Smooth muscle cell (in vitro differentiated cells): ENCODE data around the gene LRRC28. TPM values are rescaled to one million over a fixed set of nuclear protein-coding genes. Genes with fewer than 3 reads are reported as not detected.

Experiments used
- DNase-seq: peaks from one replicate; lab custom pipeline; 2025; ENCODE audit not compliant: unreplicated experiment; lab: John Stamatoyannopoulos, UW
- H2AFZ ChIP-seq: fragments of 200-600 bp; sonication (generic); 2 replicates; pipeline ENCODE4 v1.6.0; 2016; ENCODE audit warnings: antibody characterized with exemption, low read depth, mild to moderate bottlenecking
- H3F3A ChIP-seq: fragments of 200-600 bp; sonication (generic); 2 replicates; pipeline ENCODE4 v1.6.0; 2017; ENCODE audit warnings: antibody characterized with exemption, low read depth
- H3K27ac ChIP-seq: fragments of 200-600 bp; sonication (generic); 2 replicates; pipeline ENCODE4 v1.5.1; 2016; ENCODE audit warnings: low read depth, mild to moderate bottlenecking
- H3K27me3 ChIP-seq: fragments of 200-600 bp; sonication (generic); 2 replicates; pipeline ENCODE4 v1.6.1; 2016; ENCODE audit warnings: low read depth, mild to moderate bottlenecking
- H3K36me3 ChIP-seq: fragments of 200-600 bp; sonication (generic); 2 replicates; pipeline ENCODE4 v1.5.1; 2016; ENCODE audit warnings: low read depth
- H3K4me1 ChIP-seq: fragments of 200-600 bp; sonication (generic); 2 replicates; pipeline ENCODE4 v1.5.1; 2016; ENCODE audit warnings: low read depth
- H3K4me2 ChIP-seq: fragments of 200-600 bp; sonication (generic); 2 replicates; pipeline ENCODE4 v1.6.0; 2016; ENCODE audit warnings: mild to moderate bottlenecking
- H3K4me3 ChIP-seq: fragments of 200-600 bp; sonication (generic); 2 replicates; pipeline ENCODE4 v1.5.1; 2016; ENCODE audit warnings: mild to moderate bottlenecking
- H3K79me2 ChIP-seq: fragments of 200-600 bp; sonication (generic); 2 replicates; pipeline ENCODE4 v1.6.0; 2016; ENCODE audit warnings: low read depth, mild to moderate bottlenecking
- H3K9ac ChIP-seq: fragments of 200-600 bp; sonication (generic); 2 replicates; pipeline ENCODE4 v1.6.0; 2016; ENCODE audit warnings: low read depth
- H3K9me3 ChIP-seq: fragments of 200-600 bp; sonication (generic); replicated peaks from 2 replicates; pipeline ENCODE4 v1.5.1; 2016; ENCODE audit warnings: low read depth
- H4K20me1 ChIP-seq: fragments of 200-600 bp; sonication (generic); 2 replicates; pipeline ENCODE4 v1.6.0; 2016; ENCODE audit warnings: low read depth
- WGBS: methylation state at CpG from one replicate; pipeline ENCODE4 v1.1.7; 2016; ENCODE audit warnings: low lambda C conversion rate; 5-methylcytosine and 5-hydroxymethylcytosine counted together
- polyA plus RNA-seq: library from polyadenylated mRNA; unstranded; fragments of >200 nt; fragmentation: Nextera tagmentation; extraction: Ambion mirVana; gene quantifications from 2 replicates; pipeline ENCODE4 v1.2.1, GENCODE V29; 2016
- total RNA-seq: library from RNA; depleted of rRNA; stranded (reverse); fragments of >200 nt; gene quantifications from 2 replicates; pipeline ENCODE4 v1.2.3, GENCODE V29; 2014
- TF ChIP-seq, protein P1 (sequence below): fragments of 200-600 bp; sonication (generic); IDR thresholded peaks from 2 replicates; pipeline ENCODE4 v1.5.1; 2017; ENCODE audit warnings: borderline replicate concordance, mild to moderate bottlenecking, antibody characterized with exemption; ENCODE audit not compliant: insufficient read depth, poor library complexity, severe bottlenecking

The LRRC28 gene
- total and polyA plus RNA-seq, 2 experiments from 2014 or later, result 26.5 to 28.8 TPM

DNA sequence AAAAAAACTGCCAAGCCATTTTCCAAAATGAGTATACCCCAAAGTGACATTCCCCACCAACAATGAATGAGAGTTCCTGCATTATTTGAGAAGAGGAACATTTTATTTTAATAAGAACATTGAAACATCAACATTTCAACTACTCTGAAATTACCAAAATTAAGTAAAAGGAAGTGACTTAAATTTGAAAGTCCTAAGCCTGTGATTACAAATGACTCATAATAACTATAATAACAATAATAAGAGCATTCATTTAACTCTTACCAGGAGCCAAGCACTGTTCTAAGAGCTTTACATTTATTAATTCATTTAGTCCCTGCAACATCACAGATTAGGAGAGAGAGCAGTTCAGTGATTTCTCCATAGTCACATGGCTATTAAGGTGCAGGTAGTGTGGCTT is 32.4 kb downstream of the LRRC28 start:
- no peaks in the 10 kb centered on the region for H3K36me3 ChIP-seq
- DNase-seq, result no peak
- H3K9me3 ChIP-seq, result no peaks in the 10 kb centered on the region
- no peak overlapping the region for H3K4me3 ChIP-seq
- no peak overlapping the region for H3K4me2 ChIP-seq
- H3K4me1 ChIP-seq, result no peaks in the 10 kb centered on the region
- no peaks in the 10 kb centered on the region for H4K20me1 ChIP-seq
- H3K79me2 ChIP-seq, result no peaks in the 10 kb centered on the region
- H3K27me3 ChIP-seq, result no peaks in the 10 kb centered on the region
- no peak overlapping the region for H3K9ac ChIP-seq
- TF ChIP-seq, protein P1, sequence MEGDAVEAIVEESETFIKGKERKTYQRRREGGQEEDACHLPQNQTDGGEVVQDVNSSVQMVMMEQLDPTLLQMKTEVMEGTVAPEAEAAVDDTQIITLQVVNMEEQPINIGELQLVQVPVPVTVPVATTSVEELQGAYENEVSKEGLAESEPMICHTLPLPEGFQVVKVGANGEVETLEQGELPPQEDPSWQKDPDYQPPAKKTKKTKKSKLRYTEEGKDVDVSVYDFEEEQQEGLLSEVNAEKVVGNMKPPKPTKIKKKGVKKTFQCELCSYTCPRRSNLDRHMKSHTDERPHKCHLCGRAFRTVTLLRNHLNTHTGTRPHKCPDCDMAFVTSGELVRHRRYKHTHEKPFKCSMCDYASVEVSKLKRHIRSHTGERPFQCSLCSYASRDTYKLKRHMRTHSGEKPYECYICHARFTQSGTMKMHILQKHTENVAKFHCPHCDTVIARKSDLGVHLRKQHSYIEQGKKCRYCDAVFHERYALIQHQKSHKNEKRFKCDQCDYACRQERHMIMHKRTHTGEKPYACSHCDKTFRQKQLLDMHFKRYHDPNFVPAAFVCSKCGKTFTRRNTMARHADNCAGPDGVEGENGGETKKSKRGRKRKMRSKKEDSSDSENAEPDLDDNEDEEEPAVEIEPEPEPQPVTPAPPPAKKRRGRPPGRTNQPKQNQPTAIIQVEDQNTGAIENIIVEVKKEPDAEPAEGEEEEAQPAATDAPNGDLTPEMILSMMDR, result no peak
- H3F3A ChIP-seq, result no peaks in the 10 kb centered on the region
- H3K27ac ChIP-seq, result no peak overlapping the region
- no peak overlapping the region for H2AFZ ChIP-seq

- Histone ChIP-seq H2AFZ (no peak overlapping the region), H3K36me3 (peaks cover 9% of the 10 kb centered on the region), H4K20me1 (no peaks in the 10 kb centered on the region), H3F3A (no peaks in the 10 kb centered on the region), H3K4me2 (no peak overlapping the region), H3K4me3 (no peak overlapping the region), H3K9me3 (peaks cover 4% of the 10 kb centered on the region), H3K27ac (no peak overlapping the region), H3K27me3 (no peaks in the 10 kb centered on the region), H3K79me2 (no peaks in the 10 kb centered on the region), H3K9ac (no peak overlapping the region), H3K4me1 (no peaks in the 10 kb centered on the region)
- no peak for DNase-seq
- TF ChIP-seq, protein P1, result no peak
Measured at GRCh38 chr15:99291643-99292042, 40.4 kb downstream of the LRRC28 start.

GRCh38 chr15:99295840-99296239 is 44.6 kb downstream of the LRRC28 start:
- no peak for DNase-seq
- H3K36me3 ChIP-seq, result peaks cover 9% of the 10 kb centered on the region
- H3K4me2 ChIP-seq, result no peak overlapping the region
- no peak overlapping the region for H3K4me3 ChIP-seq
- H3K27ac ChIP-seq, result no peak overlapping the region
- no peak overlapping the region for H2AFZ ChIP-seq
- no peaks in the 10 kb centered on the region for H3K79me2 ChIP-seq
- H4K20me1 ChIP-seq, result no peaks in the 10 kb centered on the region
- no peaks in the 10 kb centered on the region for H3K4me1 ChIP-seq
- no peaks in the 10 kb centered on the region for H3K27me3 ChIP-seq
- TF ChIP-seq, protein P1, result no peak
- no peaks in the 10 kb centered on the region for H3F3A ChIP-seq
- H3K9ac ChIP-seq, result no peak overlapping the region
- peaks cover 4% of the 10 kb centered on the region for H3K9me3 ChIP-seq

DNA sequence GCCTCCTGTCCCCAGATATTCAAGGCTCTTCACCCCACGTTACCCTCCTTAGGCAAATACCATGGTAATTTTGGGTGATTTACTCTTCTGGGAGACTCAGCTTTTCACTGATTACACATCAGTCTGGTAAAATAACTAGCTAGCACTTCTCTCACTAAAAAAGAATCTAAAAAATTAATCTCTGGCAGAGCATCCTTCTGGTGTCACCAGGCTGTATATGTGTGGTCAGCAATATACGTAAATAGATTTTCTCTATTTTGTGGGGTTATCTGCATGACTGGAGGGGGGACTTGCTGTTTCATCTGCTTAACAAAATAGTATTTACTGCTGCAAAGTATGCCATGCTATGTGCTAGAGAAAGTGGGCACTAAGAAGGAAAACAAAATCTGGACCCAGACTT is 45.1 kb downstream of the LRRC28 start:
- no peak overlapping the region for H2AFZ ChIP-seq
- H4K20me1 ChIP-seq, result no peaks in the 10 kb centered on the region
- H3F3A ChIP-seq, result no peaks in the 10 kb centered on the region

More for the DNA sequence above, 45.1 kb downstream of the LRRC28 start:
- Histone ChIP-seq H3K4me3 (no peak overlapping the region), H3K4me2 (no peak overlapping the region), H3K27ac (no peak overlapping the region), H3K79me2 (no peaks in the 10 kb centered on the region), H3K9me3 (peaks cover 4% of the 10 kb centered on the region), H3K27me3 (no peaks in the 10 kb centered on the region), H3K9ac (no peak overlapping the region), H3K4me1 (no peaks in the 10 kb centered on the region), H3K36me3 (peaks cover 7% of the 10 kb centered on the region)
- TF ChIP-seq, protein P1, result no peak
- no peak for DNase-seq
- WGBS, result 75% methylated on average over 2 of the region's 2 CpGs
